H7 (cell line): ENCODE measurements around the gene GPATCH1. TPM values are rescaled to one million over a fixed set of nuclear protein-coding genes. Genes with fewer than 3 reads are reported as not detected.

Source experiments
- DNase-seq: peaks from one replicate; pipeline ENCODE4 v3.0.0; 2012
- H3K27me3 ChIP-seq: 2 replicates; pipeline ENCODE4 v1.6.0; 2011; ENCODE audit warnings: mild to moderate bottlenecking, low read length; ENCODE audit not compliant: control insufficient read depth, insufficient read depth
- H3K36me3 ChIP-seq: replicated peaks from 2 replicates; pipeline ENCODE4 v1.5.1; 2011; ENCODE audit warnings: low read length; ENCODE audit not compliant: control insufficient read depth, insufficient read depth
- H3K4me3 ChIP-seq: 2 replicates; pipeline ENCODE4 v1.5.1; 2011; ENCODE audit warnings: low read depth, mild to moderate bottlenecking, control low read depth, low read length, moderate library complexity; ENCODE audit not compliant: insufficient read depth
- total RNA-seq: library from RNA; depleted of rRNA; stranded (reverse); fragments of >200 nt; shearing (Covaris generic); gene quantifications from 2 replicates; pipeline ENCODE4 v1.2.3, GENCODE V29; 2014

Gene GPATCH1
- total RNA-seq, 1 experiment from 2014 or later = 5.5 TPM

DNA sequence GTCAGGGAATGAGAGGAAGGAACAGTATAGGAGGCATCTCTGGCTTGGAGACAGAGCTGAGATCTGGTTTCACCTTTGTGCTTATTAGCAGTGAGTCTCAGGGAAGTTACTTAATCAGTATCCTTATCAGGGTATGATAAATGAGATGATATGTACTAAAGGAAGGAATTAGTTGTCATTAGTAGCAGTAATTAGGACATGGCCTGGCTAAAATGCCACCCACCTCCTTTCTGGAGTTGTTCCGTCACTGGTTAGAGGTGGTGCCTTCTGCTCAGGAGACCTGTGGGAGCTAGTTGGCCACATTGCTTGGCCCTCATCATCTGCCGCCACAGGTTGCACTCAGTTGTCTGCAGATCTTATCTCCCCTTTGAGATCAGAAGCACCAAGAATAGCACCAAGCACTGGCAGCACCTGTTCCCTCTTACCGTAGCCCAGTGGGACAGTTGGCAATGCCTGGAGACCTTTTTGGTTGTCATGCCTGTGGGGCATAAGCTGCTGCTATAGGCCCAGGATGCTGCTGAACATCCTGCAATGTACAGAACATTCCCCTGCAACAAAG is 4.7 kb downstream of the GPATCH1 start:
- Histone ChIP-seq H3K4me3 (no peak overlapping the region), H3K27me3 (no peaks in the 10 kb centered on the region), H3K36me3 (peaks cover 3% of the 10 kb centered on the region)
- DNase-seq = no peak

DNA sequence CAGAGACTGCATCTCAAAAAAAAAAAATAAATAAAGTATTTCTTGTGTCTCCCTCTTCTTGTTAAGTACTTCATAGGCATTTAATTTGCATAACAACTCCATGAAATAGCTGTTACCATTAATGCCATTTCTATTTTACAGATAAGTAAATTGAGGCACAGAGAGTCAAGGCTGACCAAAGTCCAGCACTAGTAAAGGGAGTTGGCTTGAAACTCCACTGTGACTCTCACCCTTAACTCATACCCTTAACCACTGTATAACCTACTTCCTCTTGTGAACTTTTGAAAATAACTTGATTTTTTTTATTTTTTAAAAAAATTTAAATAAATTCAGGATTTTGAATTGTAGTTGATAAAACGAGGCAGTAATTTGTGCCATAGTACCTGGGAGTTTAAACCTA is 6.0 kb downstream of the GPATCH1 start:
- DNase-seq = no peak
- Histone ChIP-seq H3K36me3 (peaks cover 4% of the 10 kb centered on the region), H3K4me3 (no peak overlapping the region), H3K27me3 (no peaks in the 10 kb centered on the region)

- H3K27me3 ChIP-seq = no peaks in the 10 kb centered on the region
- no peak for DNase-seq
- peaks cover 4% of the 10 kb centered on the region for H3K36me3 ChIP-seq
- H3K4me3 ChIP-seq = no peak overlapping the region
Measured at GRCh38 chr19:33089010-33089409, 8.0 kb downstream of the GPATCH1 start.

DNA sequence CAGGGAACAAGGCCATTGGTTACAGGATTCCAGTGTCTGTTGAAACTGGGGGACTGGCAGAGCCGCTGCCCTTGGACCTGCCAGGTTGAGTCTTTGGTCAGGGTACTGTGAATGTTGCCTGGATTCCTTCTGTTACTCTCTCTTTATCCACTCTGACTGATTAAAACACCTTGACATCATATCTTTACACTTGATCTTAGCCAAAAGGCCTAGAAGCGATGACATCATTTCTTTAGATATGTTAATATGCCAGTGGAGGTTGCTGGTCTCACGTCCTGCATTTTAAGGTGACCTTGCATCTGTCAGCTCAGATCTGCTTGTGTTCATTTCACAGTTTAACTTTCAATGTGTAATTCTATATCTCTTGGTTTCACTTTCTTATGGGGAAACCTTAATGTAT is 9.2 kb downstream of the GPATCH1 start:
- H3K36me3 ChIP-seq = peaks cover 7% of the 10 kb centered on the region
- no peak for DNase-seq
- no peak overlapping the region for H3K4me3 ChIP-seq
- H3K27me3 ChIP-seq = no peaks in the 10 kb centered on the region

GRCh38 chr19:33093420-33094210 is 12.6 kb downstream of the GPATCH1 start:
- peaks cover 16% of the 10 kb centered on the region for H3K36me3 ChIP-seq
- H3K27me3 ChIP-seq = no peaks in the 10 kb centered on the region
- DNase-seq = no peak
- H3K4me3 ChIP-seq = no peak overlapping the region

DNA sequence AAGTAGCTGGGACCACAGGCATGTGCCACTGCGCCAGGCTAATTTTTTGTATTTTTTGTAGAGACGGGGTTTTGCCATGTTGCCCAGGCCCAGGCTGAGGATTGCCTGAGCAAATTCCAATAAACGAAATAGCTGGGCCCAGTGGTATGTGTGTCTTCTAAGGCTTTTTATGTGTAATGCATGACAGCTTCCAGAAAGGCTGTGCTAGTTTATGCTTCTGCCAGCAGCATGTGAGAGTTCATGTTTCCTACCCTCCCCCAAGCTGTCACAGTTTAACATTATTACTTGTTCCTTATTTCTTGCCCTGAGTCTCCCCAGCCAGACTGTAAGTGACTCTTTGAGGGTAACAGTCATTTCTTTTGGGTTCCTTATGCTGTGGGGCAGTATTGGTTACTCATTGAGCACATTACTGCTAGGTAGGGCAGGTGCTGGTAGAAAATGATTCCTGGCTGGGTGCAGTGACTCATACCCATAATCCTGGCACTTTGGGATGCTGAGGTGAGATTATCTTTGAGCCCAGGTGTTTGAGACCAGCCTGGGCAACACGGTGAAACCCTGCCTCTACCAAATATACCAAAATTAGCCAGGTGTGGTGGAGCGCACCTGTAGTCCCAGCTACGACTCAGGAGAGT is 13.6 kb downstream of the GPATCH1 start:
- DNase-seq = no peak
- Histone ChIP-seq H3K36me3 (peaks cover 17% of the 10 kb centered on the region), H3K4me3 (no peak overlapping the region), H3K27me3 (no peaks in the 10 kb centered on the region)

DNA sequence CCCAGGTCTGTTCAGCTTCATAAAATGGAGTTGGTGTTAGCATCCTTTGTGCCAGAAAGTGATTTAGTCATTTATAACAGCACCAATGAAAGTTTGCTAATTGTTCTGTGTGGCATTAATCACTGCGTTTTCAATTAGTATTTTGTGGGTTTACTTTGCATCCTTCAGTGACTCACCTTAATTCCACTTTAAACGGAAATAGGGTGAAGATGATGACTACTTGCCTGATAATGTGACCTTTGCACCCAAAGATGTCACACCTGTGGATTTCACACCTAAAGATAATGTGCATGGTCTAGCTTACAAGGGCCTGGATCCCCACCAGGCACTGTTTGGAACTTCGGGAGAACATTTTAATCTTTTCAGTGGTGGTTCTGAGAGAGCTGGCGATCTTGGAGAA is 15.0 kb downstream of the GPATCH1 start:
- H3K27me3 ChIP-seq = no peaks in the 10 kb centered on the region
- H3K36me3 ChIP-seq = peaks cover 13% of the 10 kb centered on the region
- H3K4me3 ChIP-seq = no peak overlapping the region
- no peak for DNase-seq

GRCh38 chr19:33098055-33098534 is 17.1 kb downstream of the GPATCH1 start:
- no peak for DNase-seq
- Histone ChIP-seq H3K36me3 (peaks cover 17% of the 10 kb centered on the region), H3K4me3 (no peak overlapping the region), H3K27me3 (no peaks in the 10 kb centered on the region)

DNA sequence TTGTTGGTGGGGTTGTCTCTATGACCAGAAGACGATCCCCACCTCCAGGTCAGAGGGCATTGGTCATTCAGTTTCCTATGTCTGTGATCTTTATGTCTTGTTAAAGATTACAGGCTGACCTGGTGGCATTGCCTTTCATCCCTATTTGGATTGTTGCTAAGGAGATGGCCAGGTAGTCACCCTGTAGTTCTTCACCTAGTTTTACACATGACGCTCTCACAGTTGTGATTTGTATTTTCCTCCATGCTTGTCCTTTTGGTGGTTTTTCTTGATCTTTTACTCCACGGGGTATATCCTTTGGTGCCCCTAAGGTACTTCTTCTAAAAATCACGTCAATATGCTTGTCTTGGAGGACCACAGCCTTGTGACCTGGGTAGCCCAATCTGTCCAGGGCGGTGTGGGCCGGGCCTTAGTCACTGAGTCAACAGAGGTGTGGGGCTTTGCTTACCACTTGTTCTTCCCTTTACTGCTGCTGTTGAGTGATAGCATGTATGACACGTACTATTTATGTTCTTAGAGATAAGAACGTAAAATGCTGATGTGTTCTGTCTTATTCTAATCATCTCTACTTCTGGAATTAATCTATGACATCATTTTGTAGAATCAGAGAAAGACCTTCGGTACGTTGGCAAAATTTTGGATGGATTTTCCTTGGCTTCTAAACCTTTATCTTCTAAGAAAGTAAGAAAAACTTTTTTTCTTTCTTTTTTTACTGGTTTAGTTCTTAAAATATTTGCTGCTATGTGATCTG is 20.1 kb downstream of the GPATCH1 start:
- no peak for DNase-seq
- H3K27me3 ChIP-seq = no peaks in the 10 kb centered on the region
- H3K36me3 ChIP-seq = peaks cover 12% of the 10 kb centered on the region
- no peak overlapping the region for H3K4me3 ChIP-seq

- Histone ChIP-seq H3K27me3 (no peaks in the 10 kb centered on the region), H3K36me3 (peaks cover 12% of the 10 kb centered on the region), H3K4me3 (no peak overlapping the region)
- no peak for DNase-seq
Measured at GRCh38 chr19:33102893-33103292, 21.9 kb downstream of the GPATCH1 start.

DNA sequence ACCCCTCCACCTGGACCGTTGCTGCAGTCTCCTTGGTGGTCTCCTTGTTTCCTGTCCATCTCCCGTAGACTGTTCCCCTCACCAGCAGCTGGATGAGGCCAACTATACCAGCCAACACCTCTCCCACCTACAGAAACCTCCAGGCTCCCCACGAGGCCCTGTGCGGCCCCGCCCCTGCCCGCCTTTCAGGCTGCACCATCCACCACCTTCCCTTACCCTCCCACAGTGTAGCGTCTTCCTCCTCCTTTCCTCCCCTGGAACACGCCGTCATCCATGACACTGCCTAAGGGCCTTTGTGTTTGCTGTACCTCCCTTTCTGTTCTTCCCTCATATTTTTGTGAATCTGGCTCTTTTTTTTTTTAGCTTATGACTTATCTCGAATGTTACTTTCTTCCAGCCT is 27.2 kb downstream of the GPATCH1 start:
- Histone ChIP-seq H3K4me3 (no peak overlapping the region), H3K27me3 (no peaks in the 10 kb centered on the region), H3K36me3 (peaks cover 5% of the 10 kb centered on the region)
- no peak for DNase-seq

GRCh38 chr19:33110137-33110910 is 29.3 kb downstream of the GPATCH1 start:
- H3K27me3 ChIP-seq = no peaks in the 10 kb centered on the region
- DNase-seq = no peak
- peaks cover 7% of the 10 kb centered on the region for H3K36me3 ChIP-seq
- no peak overlapping the region for H3K4me3 ChIP-seq

- no peaks in the 10 kb centered on the region for H3K27me3 ChIP-seq
- DNase-seq = no peak
- no peak overlapping the region for H3K4me3 ChIP-seq
- H3K36me3 ChIP-seq = peaks cover 7% of the 10 kb centered on the region
Measured at GRCh38 chr19:33111587-33111986, 30.6 kb downstream of the GPATCH1 start.

- Histone ChIP-seq H3K27me3 (no peaks in the 10 kb centered on the region), H3K36me3 (peaks cover 7% of the 10 kb centered on the region), H3K4me3 (no peak overlapping the region)
- no peak for DNase-seq
Measured at GRCh38 chr19:33114312-33114711, 33.3 kb downstream of the GPATCH1 start.
